Heart left ventricle (tissue), 16 donors: Measurements from ENCODE around the gene TANC2. TPM values are rescaled to one million over a fixed set of nuclear protein-coding genes. Genes with fewer than 3 reads are reported as not detected.
A peak's percentile ranks its signal among the peaks of the same experiment; 100 is the strongest.

Experiments
- ATAC-seq, 4 donors: fragments of 200-7000 bp; cut with Tn5 transposase; one replicate each; pipeline ENCODE4 v1.9.1; 2020 to 2022; ENCODE audit warnings: moderate library complexity in 4 of 4, mild to moderate bottlenecking in 3 of 4, moderate number of reproducible peaks in 1 of 4
- DNase-seq, 5 donors: peaks; one replicate each; pipeline ENCODE4 v3.0.0-alpha.2; 2020
- H3K27ac ChIP-seq, 12 donors: fragments of 200-600 bp; sonication (generic) in 4 of 12; one replicate each; pipeline versions ENCODE4 v1.5.0 to v1.8.0; 2016 to 2022; ENCODE audit warnings: mild to moderate bottlenecking in 2 of 12
- H3K27me3 ChIP-seq, 9 donors: fragments of 200-600 bp; sonication (generic) in 2 of 9; one replicate each; pipeline versions ENCODE4 v1.5.1 to v1.8.0; 2016 to 2022; ENCODE audit warnings: mild to moderate bottlenecking in 3 of 9
- H3K36me3 ChIP-seq, 9 donors: fragments of 200-600 bp; sonication (generic) in 2 of 9; one replicate each; pipeline versions ENCODE4 v1.5.0 to v1.8.0; 2018 to 2022; ENCODE audit warnings: mild to moderate bottlenecking in 2 of 9
- H3K4me1 ChIP-seq, 12 donors: fragments of 200-600 bp; sonication (generic) in 4 of 12; one replicate each; pipeline versions ENCODE4 v1.5.0 to v1.8.0; 2016 to 2022; ENCODE audit warnings: mild to moderate bottlenecking in 3 of 12
- H3K4me3 ChIP-seq, 12 donors: fragments of 200-600 bp; sonication (generic) in 4 of 12; one replicate each; pipeline versions ENCODE4 v1.5.0 to v1.8.0; 2017 to 2022; ENCODE audit warnings: mild to moderate bottlenecking in 9 of 12, moderate library complexity in 4 of 12
- H3K9me3 ChIP-seq, 12 donors: fragments of 200-600 bp; sonication (generic) in 4 of 12; one replicate each; pipeline versions ENCODE4 v1.5.0 to v1.8.0; 2016 to 2022; ENCODE audit warnings: mild to moderate bottlenecking in 1 of 12
- CTCF ChIP-seq, 12 donors: fragments of 200-600 bp; sonication (generic) in 4 of 12; IDR thresholded peaks; one replicate each; pipeline versions ENCODE4 v1.5.0 to v1.8.0; 2018 to 2022; ENCODE audit warnings: antibody characterized with exemption in 12 of 12, mild to moderate bottlenecking in 5 of 12
- POLR2A ChIP-seq, 2 donors: fragments of 450-650 bp; IDR thresholded peaks; one replicate each; pipeline ENCODE4 v1.6.1; 2017; ENCODE audit warnings: antibody characterized with exemption in 2 of 2, mild to moderate bottlenecking in 2 of 2, moderate library complexity in 2 of 2
- WGBS, 4 donors: extraction: QIAGEN DNeasy Blood & Tissue Kit in 2 of 4; methylation state at CpG; one replicate each; pipeline versions ENCODE4 v1.1.5 to v1.1.7; 2013 to 2018; 5-methylcytosine and 5-hydroxymethylcytosine counted together
- intact Hi-C, 10 donors: fragments of 100-400 bp; cut with DNase I; formaldehyde crosslinking; loops; one replicate each; pipeline versions ENCODE4 v1.11.1 to v1.14.2; 2022
- polyA plus RNA-seq, 2 donors: library from polyadenylated mRNA; stranded (reverse); fragments of 200-250 nt; gene quantifications; one replicate each; pipeline ENCODE4 v1.2.3, GENCODE V29; 2013
- total RNA-seq, 9 donors: library from RNA; depleted of rRNA in 2 of 9; stranded (reverse); fragments of >200 nt in 2 of 9; fragmentation: NEBNext Ultra II Directional in 3 of 9; extraction: Animal tissue kit (Norgen Biotek cat#: 25700) in 3 of 9; gene quantifications; one replicate each; pipeline versions ENCODE4 v1.1.0 to v1.2.4, GENCODE V29; 2016 to 2023
- donor health status: ischemic (EF 13 %, LVEDD 7.1; RV severe dilation, severe dysfunction).
- donor health status: healthy with polysubstance abuse.
- donor health status: DM: no; HTN: yes; CAD: no.
- donor health status: DM: no; HTN: no; CAD: no.
- donor health status: ischemic (EF 25% LVEDD 6.9; RV normal size, moderate dysfunction).
- donor health status: ischemic (EF 25% LVEDD 5.7; RV mildly dilated, moderate dysfunction).
- donor health status: healthy.
- donor health status: DM: yes; HTN: yes; CAD: no.
- donor health status: ischemic (EF 35%, LVEDD 5.7; RV mildly dilated, moderate dysfunction).
- donor health status: nonischemic (EF 11% LVEDD 7.7; RV severe dilation, severe dysfunction).
- donor health status: DM: yes; HTN: yes; CAD: no.
- donor health status: PGD.
- donor health status: ischemic (EF 29% LVEDD 5.4; RV normal size, mild dysfunction).
- donor health status: nonischemic (EF 23%, LVEDD 6.1; RV moderate dilation, normal function).

The TANC2 gene
- total and polyA plus RNA-seq, 11 donors = 2.3 to 19.1 (median 7.5) TPM

GRCh38 chr17:62987136-62987535 is 21.1 kb downstream of the TANC2 start:
- intact Hi-C loops = loop anchor here in 1 of 10 donors (10.0 kb wide), 1 partner anchor 418 kb away; no protein-coding TSS in a partner anchor
- Histone ChIP-seq H3K27ac (no peak overlapping the region), H3K36me3 (no peaks in the 10 kb centered on the region), H3K4me1 (peaks cover 0 to 5% (median 0%) of the 10 kb centered on the region in 12 donors), H3K9me3 (peaks cover 0 to 40% (median 22%) of the 10 kb centered on the region in 12 donors), H3K4me3 (no peak overlapping the region), H3K27me3 (no peaks in the 10 kb centered on the region)
- ATAC-seq (no peak), DNase-seq (no peak)
- no peak for TF ChIP-seq POLR2A (IDR thresholded peaks at IDR 0.05)
- TF ChIP-seq CTCF (IDR thresholded peaks at IDR 0.05) = peak in 1 of 12 donors; percentile 9
- 92 to 100% (median 93%) methylated on average over 4 to 7 of the region's 7 CpGs for WGBS, 4 donors

DNA sequence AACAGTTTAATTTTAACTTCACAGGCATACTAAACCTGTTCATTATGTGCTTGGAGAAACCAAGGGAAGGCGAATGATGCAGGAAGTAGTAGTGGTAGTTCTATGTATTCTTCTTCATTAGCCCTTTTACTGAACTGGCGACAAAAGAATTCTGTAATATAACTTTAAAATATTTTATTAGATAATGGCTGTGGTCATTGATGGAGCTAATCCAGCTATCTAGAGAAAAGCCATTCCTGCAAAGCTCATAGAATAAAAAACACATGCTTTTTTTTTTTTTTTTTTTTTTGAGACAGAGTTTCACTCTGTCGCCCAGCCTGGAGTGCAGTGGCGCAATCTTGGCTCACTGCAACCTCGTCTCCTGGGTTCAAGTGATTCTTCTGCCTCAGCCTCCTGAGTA is 23.5 kb downstream of the TANC2 start:
- intact Hi-C loops = loop anchor here in 1 of 10 donors (10.0 kb wide), 1 partner anchor 415 kb away; no protein-coding TSS in a partner anchor
- TF ChIP-seq CTCF (IDR thresholded peaks at IDR 0.05) = no peak
- no peak for TF ChIP-seq POLR2A (IDR thresholded peaks at IDR 0.05)
- Histone ChIP-seq H3K27ac (no peak overlapping the region), H3K27me3 (no peaks in the 10 kb centered on the region), H3K9me3 (peaks cover 0 to 19% (median 11%) of the 10 kb centered on the region in 12 donors), H3K4me1 (peaks cover 0 to 5% (median 0%) of the 10 kb centered on the region in 12 donors), H3K4me3 (no peak overlapping the region), H3K36me3 (no peaks in the 10 kb centered on the region)
- ATAC-seq (no peak), DNase-seq (no peak)
- 86 to 93% (median 88%) methylated on average over 5 of the region's 5 CpGs for WGBS, 4 donors

GRCh38 chr17:62994931-62995330 is 28.9 kb downstream of the TANC2 start:
- peaks cover 0 to 8% (median 0%) of the 10 kb centered on the region in 12 donors for H3K9me3 ChIP-seq
- intact Hi-C loops = loop anchor here in 8 of 10 donors (2.0 to 10.0 kb wide), 3 partner anchors 410 to 412 kb away; no protein-coding TSS in a partner anchor
- no peak for TF ChIP-seq CTCF (IDR thresholded peaks at IDR 0.05)
- peaks cover 0 to 20% (median 2%) of the 10 kb centered on the region in 12 donors for H3K4me1 ChIP-seq
- no peak overlapping the region for H3K4me3 ChIP-seq
- peak overlapping the region in 1 of 12 donors; percentile 24 for H3K27ac ChIP-seq
- H3K27me3 ChIP-seq = no peaks in the 10 kb centered on the region
- whole genome bisulfite sequencing, 4 donors = 56 to 65% (median 58%) methylated on average over 4 of the region's 4 CpGs
- DNase-seq = no peak
- no peaks in the 10 kb centered on the region for H3K36me3 ChIP-seq
- ATAC-seq = peak in 2 of 4 donors; percentile 20 to 28

DNA sequence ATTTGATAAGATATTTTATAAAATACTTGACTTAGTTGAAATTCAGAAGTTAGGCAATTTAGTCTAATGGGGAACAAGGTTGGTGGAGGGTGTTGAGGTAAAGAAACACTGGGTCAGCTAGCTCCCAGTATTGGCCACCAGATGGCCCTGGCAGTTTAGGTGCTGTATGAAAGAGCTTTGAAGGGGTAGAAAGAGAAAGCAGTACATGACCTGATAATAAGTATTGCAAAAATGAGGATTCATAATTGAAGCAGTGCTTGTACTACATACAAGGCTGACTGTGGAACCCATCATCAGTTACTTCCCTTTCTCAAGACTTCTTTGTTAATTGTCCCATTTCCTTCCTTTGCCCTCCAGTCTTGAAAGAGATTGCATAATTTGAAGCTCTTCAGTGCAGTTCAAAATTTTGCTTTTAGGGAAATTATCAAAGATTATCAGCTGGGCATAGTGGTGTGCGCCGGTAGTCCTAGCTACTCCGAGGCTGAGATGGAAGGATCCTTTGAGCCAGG is 29.4 kb downstream of the TANC2 start:
- no peaks in the 10 kb centered on the region for H3K27me3 ChIP-seq
- no peak for DNase-seq
- peak in 11 of 12 donors; percentile 18 to 66 (median 43) for TF ChIP-seq CTCF (IDR thresholded peaks at IDR 0.05)
- TF ChIP-seq POLR2A (IDR thresholded peaks at IDR 0.05) = no peak
- H3K4me3 ChIP-seq = no peak overlapping the region
- peaks cover 0 to 8% (median 0%) of the 10 kb centered on the region in 12 donors for H3K9me3 ChIP-seq
- peak overlapping the region in 1 of 12 donors; percentile 24 for H3K27ac ChIP-seq
- WGBS, 4 donors = 51 to 66% (median 63%) methylated on average over 3 of the region's 3 CpGs
- no peaks in the 10 kb centered on the region for H3K36me3 ChIP-seq
- peak in 3 of 4 donors; percentile 65 to 69 (median 67) for ATAC-seq
- H3K4me1 ChIP-seq = peaks cover 0 to 20% (median 2%) of the 10 kb centered on the region in 12 donors
- intact Hi-C loops = loop anchor here in 8 of 10 donors (2.0 to 10.0 kb wide), 3 partner anchors 409 to 412 kb away; no protein-coding TSS in a partner anchor
